ENCODE data around the gene FANCM.
"Not testable (repeated sequence)": the region's sequence is repeated elsewhere in the genome, so short reads cannot be mapped to it uniquely, and the experiment has no call there.

FANCM gene

DNA sequence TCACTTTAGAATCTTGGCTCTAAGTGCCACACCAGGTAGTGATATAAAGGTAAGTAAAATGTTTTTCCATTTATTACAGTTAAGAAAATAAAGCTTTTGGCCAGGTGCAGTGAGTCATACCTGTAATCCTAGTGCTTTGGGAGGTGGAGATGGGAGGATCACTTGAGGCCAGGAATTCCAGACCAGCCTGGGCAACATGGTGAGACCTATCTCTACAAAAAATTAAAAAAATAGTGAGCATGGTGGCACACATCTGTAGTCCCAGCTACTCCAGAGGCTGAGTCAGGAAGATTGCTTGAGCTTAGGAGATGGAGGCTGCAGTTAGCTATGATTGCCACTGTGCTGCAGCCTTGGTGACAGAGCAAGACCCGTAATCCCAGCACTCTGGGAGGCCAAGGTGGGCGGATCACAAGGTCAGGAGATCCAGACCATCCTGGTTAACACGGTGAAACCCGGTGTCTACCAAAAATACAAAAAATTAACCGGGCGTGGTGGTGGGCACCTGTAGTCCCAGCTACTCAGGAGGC is 5.0 kb downstream of the FANCM start:
- no peak for DNase-seq

DNA sequence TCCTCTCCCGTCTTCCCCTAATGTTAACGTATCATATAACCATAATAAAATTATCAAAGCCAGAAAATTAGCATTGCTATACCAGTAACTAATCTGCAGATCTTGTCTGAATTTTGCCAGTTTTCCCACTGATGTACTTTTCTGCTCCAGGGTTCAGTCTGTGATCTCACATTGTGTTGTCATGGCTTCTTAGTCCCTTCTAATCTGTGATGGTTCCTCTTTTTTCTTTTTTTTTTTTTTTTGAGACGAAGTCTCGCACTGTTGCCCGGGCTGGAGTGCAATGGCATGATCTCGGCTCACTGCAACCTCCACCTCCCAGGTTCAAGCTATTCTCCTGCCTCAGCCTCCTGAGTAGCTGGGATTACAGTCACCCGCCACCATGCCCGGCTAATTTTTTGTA is 6.4 kb downstream of the FANCM start:
- not testable (repeated sequence) for DNase-seq

DNA sequence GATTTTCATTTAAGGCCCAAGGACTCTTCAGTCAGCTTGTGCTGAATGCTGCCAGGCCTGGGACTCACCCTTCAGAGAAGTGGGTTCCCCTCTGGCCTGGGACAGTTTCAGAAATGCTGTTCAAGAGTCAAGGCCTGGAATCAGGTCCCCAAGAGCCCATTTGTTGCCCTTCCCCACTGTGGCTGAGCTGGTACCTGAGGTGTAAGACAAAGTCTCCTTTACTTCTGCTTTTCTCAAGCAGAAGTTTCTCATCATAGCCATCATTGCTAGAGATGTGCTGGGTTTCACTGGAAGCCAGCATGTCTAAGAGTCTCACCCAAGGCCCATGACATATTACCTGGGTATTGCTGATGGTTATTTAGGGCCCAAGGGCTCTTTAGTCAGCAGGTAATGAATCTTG is 8.9 kb downstream of the FANCM start:
- no peak for DNase-seq

DNA sequence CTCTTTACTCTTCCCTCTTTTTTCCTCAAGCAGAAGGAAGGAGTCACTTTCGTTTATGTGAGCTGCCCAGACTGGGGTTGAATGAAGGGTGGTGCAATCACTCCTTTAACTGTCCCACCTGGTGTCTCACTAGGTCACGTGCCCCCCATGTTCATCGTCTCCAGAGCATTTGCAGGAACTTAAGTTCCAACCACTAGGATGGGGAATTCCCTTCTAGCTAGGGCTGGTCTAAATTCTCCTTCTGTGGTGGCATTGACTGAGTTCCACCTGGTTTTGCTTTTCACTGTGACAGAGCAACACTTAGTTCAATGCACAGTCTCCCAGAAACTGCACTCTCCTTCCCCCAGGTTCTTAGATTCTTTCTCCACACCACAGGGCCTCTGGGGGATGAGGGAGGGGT is 9.5 kb downstream of the FANCM start:
- DNase-seq: no peak

DNA sequence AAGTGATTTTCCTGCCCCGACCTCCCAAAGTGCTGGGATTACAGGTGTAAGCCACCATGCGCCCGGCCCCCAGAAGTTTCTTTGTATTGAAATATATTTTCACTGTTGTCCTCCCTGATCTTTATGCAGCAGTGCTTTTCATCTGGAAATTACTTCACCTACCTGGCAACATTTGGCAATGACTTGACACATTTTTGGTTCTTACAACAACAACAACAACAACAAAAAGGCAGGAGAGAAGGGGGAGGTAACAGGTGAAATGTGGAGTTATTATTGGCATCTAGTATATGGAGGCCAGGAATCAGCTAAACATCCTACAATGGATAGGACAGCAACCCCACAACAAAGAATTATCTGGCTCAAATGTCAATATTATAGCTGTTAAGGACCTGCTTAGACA is 13.9 kb downstream of the FANCM start:
- DNase-seq: no peak

DNA sequence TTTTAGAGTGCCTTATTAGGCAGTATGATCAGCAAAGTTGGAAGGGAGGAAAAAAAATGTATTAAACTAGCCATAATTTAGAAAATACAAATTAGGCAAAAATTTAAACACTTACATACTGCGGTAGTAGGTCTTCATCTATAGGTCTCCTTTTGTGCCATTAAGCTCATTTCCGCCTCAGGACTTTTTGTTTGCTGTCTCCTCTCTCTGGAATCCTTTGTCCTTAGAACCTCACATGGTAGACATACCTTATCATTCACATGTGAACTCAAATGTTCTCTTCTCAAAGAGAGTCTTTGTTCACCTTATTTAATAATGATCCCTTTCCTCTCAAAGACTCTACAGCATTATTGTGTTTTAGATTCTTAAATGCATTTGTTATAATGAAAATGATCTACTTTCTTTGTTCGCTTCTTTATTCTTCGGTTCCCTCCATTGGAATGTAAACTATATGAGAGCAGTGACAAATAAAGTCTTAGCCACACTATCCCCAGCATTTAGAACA is 14.7 kb downstream of the FANCM start:
- no peak for DNase-seq

DNA sequence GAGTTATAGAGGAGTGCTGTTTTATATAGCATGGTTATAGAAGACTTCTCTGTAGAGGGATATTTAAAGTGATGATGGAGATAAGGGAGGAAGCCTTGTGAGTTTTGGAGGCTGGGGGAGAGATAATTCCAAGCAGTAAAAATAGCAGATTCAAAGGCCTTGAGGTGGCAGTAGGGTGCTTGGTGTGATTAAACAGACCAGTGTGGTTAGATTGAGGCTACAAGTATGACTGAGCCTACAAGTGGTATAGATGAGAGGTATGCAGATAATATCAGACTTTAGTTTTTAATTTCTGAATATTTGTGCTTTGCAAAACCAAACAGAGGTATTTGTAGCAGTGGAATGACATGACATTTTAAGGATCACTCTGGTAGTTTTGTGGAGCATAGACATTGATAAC is 20.3 kb downstream of the FANCM start:
- DNase-seq: no peak

DNA sequence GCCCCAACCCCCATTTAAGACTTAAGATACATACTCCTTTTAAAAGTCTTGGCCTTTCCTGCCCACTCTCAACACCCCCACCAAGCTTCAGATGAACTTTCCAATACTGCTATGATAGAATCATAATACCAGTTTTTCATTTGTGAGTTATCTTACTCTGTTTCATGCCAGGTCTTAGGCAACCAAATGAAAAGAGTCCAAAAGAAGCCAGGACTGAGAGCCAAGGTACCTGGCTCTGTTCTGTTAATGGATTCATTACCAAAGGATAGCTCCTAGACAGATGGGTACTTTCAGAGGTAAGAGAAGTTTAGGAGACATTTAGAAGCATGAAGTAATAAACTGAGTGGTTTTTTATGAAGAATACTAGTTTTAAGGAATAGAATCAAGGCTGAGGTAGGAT is 34.2 kb downstream of the FANCM start:
- DNase-seq: no peak

DNA sequence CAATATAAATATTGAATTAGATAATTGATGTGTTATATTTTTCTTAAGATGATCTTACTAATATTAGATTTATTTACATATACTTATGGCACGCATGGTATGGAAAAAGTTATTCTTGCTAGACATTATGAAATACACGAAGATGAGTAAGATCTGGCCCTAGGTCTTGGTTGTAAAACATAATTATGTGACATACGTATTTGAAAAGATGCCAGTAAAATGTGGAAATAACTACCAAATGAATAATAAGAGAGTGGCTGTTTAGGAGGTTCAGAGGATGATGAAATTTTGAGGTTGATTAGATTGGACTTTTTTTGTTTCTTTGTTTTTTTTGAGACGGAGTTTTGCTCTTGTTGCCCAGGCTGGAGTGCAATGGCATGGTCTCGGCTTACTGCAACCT is 41.3 kb downstream of the FANCM start:
- no peak for DNase-seq

DNA sequence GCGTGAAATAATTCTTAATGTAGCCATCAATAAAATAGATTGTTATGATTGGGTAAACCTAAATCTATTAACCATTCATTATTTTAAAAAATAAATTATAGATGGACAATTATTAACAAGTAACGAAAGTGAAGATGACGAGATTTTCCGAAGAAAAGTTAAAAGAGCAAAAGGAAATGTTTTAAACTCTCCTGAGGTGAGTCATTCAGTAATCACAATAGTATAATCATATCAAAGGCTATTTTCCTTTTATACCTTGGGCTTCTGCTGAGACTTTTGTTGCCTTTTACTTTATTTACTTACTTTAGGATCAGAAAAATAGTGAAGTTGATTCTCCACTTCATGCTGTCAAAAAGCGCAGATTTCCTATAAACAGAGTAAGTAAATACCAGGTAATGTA is 45.6 kb downstream of the FANCM start:
- no peak for DNase-seq

DNA sequence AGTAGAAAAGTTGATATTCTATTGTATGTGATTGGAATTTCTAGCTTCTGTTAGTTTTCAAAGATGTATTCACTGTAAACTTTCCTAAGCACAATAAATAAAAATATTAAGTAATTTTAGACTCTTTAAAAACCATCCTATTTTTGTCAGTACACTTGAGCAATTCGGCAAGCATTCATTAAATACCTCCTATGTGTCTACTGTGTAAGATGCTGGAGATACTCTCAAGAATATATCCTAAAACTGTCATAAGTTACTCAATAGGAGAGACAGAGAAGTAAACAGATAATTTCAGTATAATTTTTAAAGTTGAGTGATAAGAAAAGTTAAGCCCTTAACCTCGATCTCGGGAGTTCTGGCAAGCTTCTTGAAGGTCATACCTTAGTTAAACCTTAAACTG is 46.1 kb downstream of the FANCM start:
- no peak for DNase-seq

DNA sequence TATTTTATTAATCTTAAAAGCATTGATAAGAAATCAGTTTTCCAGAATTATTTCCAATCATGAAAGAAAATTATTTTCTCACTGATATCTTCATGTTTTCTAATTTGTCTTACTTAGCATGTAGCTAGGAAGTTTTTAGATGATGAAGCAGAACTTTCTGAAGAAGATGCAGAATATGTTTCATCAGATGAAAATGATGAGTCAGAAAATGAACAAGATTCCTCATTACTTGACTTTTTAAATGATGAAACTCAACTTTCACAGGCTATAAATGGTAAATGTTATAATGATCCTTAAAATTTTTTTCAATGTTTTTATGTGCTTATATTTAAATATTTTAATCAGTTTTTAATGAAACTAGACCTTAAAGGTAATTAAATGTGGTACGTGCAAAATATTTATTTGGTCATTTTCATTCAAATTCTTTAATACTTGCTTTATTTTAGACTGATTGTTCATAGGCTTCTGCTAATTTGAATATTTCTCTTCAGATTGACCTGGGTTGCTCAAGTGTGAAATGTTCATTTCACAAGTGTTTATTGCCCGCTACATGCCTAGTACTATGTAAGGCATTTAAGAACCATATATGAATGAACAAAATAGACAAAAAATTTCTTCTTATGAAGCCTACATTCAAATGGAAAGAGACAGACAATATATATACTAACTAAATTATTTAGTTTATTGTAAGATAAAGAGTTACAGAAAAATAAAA is 49.5 kb downstream of the FANCM start:
- no peak for DNase-seq

DNA sequence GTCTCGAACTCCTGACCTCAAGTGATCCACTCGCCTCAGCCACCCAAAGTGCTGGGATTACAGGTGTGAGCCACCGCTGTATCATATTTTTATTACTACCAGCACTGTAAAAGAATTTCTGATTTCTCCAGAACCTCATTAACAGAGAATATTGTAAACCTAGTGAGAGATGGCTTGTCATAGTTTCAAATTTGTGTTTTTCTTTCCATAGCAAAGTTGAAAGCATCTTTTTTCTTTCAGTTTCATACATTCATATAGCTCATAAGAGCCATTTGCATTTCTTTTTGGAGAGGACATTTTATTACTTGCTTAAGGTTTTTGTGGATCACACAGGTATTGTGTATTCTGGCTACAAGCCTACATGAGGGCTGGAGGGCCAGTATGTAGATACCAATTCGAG is 59.2 kb downstream of the FANCM start:
- DNase-seq: no peak

DNA sequence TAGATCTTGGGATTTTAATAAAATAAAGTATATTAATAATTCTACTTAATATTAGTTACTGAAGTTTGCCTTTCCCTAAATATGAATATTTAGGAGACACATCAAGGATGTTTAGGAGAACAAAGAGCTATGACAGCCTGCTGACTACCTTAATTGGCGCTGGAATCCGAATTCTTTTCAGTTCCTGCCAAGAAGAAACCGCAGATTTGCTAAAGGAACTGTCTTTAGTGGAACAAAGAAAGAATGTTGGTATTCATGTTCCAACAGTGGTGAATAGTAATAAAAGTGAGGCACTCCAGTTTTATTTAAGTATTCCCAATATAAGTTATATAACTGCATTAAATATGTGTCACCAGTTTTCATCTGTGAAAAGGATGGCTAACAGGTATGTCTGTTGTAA is 62.8 kb downstream of the FANCM start:
- no peak for DNase-seq

DNA sequence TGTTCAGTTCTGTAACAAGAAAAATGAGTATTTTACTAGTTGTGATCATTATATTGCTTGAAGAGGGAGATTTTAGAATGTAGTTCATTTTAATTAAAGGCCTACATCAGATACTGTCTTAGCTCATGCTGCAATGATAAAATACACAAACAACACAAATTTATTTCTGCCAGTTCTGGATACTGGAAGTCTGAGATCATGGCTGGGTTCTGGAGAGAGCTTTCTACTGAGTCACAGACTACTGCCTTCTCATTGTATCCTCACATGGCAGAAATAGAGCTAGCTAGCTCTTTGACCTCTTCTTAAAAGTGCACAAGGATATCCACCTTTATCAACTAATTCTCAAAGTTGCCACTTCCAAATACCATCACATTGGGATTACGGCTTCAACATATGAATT is 63.5 kb downstream of the FANCM start:
- DNase-seq: no peak

DNA sequence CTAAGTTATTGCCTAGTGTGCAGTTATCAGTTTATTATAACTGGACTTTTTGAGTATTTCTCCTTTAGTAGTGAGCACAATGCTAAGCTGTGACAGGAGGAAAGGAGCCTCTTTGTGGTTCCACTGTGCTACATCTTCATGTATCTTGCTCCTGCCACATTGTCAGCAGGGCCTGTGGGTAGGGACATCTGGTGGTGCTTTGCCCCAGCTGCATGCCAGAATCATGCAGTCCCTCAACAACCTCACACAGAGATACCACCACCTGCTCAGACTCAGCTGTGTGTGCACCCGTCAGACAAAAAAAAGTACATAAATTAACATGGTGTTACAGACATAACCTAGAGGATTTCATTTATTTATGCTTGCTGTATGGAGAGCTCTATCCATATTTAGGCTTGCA is 66.2 kb downstream of the FANCM start:
- DNase-seq: no peak

DNA sequence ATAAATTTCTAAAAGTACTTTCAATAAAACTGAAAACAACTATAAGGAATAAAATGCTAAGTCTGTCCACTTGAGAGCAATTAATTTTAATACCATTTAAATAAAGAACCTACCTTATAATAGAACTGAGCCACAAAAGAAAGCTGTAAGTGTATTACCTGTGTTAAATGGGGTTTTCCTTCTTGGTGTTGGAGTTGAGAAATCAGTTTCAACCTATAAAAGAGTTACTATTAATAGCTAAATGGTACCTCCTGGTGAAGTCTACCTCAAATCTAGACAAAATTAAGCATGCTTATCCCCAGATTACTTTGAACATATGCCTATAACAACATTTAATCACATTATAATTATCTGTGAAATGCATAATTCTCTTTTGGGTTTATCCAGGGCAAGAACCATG is 68.5 kb downstream of the FANCM start:
- DNase-seq: no peak

DNA sequence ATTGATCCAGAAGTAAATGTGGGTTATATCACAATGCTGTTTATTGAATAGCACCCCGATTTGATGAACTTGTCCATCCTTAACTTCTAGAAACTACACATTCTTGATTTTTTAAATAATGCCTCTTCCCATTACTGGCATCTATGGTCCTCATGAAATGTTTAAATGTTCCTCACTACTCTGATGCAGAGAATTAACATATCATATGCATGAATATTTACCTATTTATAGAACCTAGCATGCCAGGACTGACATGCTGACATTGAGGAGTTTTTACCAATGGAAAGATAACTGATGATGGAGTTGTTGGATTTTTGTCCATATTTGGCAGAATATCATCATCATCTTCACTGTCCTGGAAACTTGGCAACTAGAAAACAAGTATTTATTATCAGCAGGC is 74.4 kb downstream of the FANCM start:
- no peak for DNase-seq

DNA sequence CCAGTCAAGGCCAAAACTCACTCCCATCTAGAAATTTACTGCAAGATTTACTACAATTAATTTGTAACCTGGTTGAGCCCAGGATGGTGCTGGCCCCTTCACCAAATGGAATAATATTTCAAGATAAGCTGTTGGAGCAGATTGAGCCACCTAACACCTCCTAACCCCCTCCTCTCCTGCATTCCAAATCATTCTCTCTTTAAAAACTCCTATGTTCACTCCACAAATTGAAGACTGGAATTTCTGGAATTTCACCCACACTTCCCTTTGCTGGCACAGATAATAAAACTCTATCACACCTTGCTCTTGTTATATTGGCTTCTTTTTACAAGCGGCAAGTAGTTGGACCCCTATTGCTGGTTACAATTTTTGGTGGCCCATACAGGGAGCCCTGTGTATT is 75.6 kb downstream of the FANCM start:
- DNase-seq: no peak

DNA sequence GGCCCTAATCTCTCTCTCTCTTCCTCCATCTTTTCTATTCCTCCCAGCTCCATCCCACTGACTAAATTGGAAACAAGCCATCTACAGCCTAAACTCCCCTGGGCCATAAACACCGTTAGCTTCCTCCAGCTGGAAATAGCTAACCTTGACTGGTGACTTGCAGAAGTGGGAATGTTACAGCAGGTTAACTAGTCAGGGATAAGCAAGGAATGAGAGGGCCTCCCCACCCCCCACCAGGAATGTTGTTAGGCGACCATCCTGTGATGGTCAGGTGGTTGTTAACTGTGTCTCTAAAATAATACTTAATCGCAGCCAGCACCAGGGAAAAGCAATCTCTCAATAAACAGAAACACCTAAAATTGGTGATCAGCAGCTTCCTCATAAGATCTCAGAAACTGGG is 76.5 kb downstream of the FANCM start:
- DNase-seq: no peak

DNA sequence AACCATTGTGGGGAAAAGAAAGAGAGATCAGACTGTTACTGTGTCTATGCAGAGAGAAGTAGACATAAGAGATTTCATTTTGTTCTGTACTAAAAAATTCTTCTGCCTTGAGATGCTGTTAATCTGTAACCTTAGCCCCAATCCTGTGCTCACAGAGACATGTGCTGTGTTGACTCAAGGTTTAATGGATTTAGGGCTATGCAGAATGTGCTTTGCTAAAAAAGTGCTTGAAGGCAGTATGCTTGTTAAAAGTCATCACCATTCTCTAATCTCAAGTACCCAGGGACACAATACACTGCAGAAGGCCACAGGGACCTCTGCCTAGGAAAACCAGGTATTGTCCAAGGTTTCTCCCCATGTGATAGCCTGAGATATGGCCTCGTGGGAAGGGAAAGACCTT is 78.0 kb downstream of the FANCM start:
- not testable (repeated sequence) for DNase-seq

DNA sequence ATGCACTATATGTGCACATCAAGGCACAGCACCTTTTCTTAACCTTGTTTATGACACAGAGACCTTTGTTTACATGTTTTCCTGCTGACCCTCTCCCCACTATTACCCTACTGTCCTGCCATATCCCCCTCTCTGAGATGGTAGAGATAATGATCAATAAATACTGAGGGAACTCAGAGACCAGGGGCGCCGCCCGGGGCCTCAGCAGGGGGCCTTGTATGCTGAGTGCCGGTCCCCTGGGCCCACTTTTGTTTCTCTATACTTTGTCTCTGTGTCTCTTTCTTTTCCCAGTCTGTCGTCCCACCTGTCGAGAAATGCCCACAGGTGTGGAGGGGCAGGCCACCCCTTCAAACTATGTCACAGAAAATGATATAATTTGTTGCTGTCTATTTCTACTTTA is 78.6 kb downstream of the FANCM start:
- DNase-seq: not testable (repeated sequence)

DNA sequence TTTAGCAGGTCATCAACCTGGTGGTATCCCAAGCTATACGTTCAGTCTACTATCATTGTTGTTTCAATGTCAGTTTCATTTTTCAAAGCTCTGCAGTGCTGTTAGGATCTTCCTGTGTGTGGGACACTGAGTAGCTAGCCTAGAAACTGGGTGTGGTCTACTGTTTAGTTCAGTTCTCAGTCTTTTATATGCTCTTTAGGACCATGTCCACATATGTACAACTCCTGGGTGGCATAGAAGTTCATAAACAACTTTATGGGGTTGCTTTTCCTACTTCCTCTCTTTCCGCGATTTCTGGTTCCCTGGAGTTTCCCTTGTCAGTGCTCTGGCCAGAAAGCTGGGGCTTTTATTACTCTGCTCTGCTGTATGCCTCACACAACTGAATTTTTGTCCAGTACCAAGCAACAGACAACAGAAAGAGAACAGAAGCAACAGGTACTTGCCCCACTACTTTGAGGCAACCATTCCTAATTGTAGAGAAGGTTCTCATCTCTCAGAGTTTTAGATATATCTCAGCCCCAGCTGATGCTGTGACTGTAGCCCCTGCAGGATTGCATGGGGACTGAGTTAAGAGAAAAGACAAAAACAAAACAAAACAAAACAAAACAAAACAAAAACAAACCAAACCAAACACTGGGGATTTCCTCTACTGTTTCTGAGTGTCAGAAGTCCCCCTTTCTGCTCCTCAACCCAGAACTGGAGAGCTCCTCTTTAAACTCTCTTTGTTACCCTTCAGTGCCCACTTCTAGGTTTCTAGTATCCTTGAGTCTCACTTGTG is 86.9 kb downstream of the FANCM start:
- DNase-seq: no peak

DNA sequence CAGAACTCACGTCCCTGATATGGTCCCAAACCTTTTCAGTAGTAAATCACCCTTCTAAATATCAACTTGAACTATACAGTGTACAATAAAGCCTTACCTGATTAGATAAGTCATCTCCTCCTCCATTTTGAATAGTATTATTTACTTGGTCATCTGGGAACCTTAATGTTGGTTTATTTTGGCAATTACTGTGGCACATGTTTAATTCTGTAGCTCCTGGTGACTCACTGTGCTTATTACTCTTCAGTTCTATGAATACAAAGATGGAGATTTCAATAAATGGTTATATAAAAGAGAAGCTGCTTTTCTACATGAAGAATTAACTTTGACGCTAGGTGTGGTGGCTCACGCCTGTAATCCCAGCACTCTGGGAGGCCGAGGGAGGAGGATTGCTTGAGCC is 91.8 kb downstream of the FANCM start:
- DNase-seq: no peak
